ENCODE results near the gene RASL10A.
A peak's percentile ranks its signal among the peaks of the same experiment; 100 is the strongest.

RASL10A gene

GRCh38 chr22:29265305-29265704 is 50.2 kb downstream of the RASL10A start:
- Histone ChIP-seq H3K4me2 (peak overlapping the region in 8 of 11 experiments; percentile 38 to 99 (median 97); a peak in 9 of 22 replicates), H3K36me3 (peaks cover 21 to 47% (median 37%) of the 10 kb centered on the region in 11 experiments; a peak in 21 of 22 replicates), H3K27me3 (no peaks in the 10 kb centered on the region), H3K27ac (no peak overlapping the region), H3K9ac (no peak overlapping the region; a peak in 2 of 22 replicates), H3K4me1 (peaks cover 31 to 55% (median 50%) of the 10 kb centered on the region in 10 experiments), H3K9me3 (replicated peaks in 1 of 11) (no peaks in the 10 kb centered on the region), H3K4me3 (no peak overlapping the region), H4K20me1 (peaks cover 19 to 59% (median 43%) of the 10 kb centered on the region in 11 experiments)
- TF ChIP-seq Cebpa-rat (IDR thresholded peaks at IDR 0.05), result no peak

DNA sequence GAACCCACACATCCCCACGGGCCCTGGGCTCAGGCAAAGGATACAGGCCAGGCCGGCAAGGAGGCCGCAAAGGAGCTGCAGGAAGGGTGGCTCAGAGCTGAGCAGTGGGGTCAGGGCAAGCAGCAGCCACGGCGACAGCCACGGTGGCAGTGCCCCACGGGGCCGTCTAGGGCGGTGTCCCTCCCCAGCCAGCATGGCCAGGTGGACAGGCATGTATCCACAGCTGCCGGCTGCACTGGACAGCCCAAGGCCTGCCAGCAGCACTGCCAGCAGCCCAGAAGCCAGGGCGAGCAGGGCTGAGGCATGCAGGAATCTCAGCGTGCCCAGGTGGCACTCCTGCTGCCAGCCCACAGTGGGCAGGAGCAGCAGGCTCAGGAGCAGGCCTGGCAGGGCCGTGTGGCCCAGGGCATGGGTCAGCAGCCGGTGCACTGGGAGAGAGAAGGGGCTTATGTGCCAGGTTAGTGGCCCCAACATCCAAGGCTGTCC is 51.7 kb downstream of the RASL10A start:
- Histone ChIP-seq H3K9ac (peak overlapping the region in 10 of 11 experiments; percentile 2 to 61 (median 38); a peak in 15 of 22 replicates), H3K4me2 (peak overlapping the region; percentile 57 to 94 (median 84)), H3K27me3 (no peaks in the 10 kb centered on the region), H3K4me3 (peak overlapping the region in 1 of 10 experiments; percentile 2; a peak in 1 of 20 replicates), H3K36me3 (peaks cover 18 to 43% (median 32%) of the 10 kb centered on the region in 11 experiments; a peak in 21 of 22 replicates), H3K4me1 (peaks cover 25 to 53% (median 43%) of the 10 kb centered on the region in 10 experiments), H4K20me1 (peaks cover 5 to 53% (median 39%) of the 10 kb centered on the region in 11 experiments; a peak in 21 of 22 replicates), H3K9me3 (replicated peaks in 1 of 11) (no peaks in the 10 kb centered on the region), H3K27ac (peak overlapping the region in 2 of 11 experiments; percentile 29 to 43; a peak in 3 of 22 replicates)
- TF ChIP-seq Cebpa-rat (IDR thresholded peaks at IDR 0.05), result no peak

Data from BLaER1 treated with 17β-estradiol and CSF1 and Interleukin-3, amounts not matched to agents 10 nM and 100 nM (cell line).